Mesothelial cell of epicardium (in vitro differentiated cells): ENCODE measurements around the gene DCAF12L1. TPM values are rescaled to one million over a fixed set of nuclear protein-coding genes. Genes with fewer than 3 reads are reported as not detected.

Source experiments
- DNase-seq, 2 experiments: peaks; one replicate each; pipeline ENCODE4 v3.0.0; 2021; ENCODE audit warnings: low spot score in 2 of 2; ENCODE audit not compliant: unreplicated experiment in 2 of 2
- H3K27ac Mint-ChIP-seq: 2 replicates; pipeline ENCODE4 v1.8.0; 2021; ENCODE audit warnings: mixed read lengths
- H3K27me3 Mint-ChIP-seq: 2 replicates; pipeline ENCODE4 v1.8.0; 2021; ENCODE audit warnings: low read depth, mixed read lengths
- H3K36me3 Mint-ChIP-seq: 2 replicates; pipeline ENCODE4 v1.8.0; 2021; ENCODE audit warnings: mixed read lengths
- H3K4me1 Mint-ChIP-seq: 2 replicates; pipeline ENCODE4 v1.8.0; 2021; ENCODE audit warnings: mixed read lengths
- H3K4me3 Mint-ChIP-seq: 2 replicates; pipeline ENCODE4 v1.8.0; 2021; ENCODE audit warnings: mild to moderate bottlenecking, moderate library complexity, mixed read lengths
- H3K9me3 Mint-ChIP-seq: 2 replicates; pipeline ENCODE4 v1.8.0; 2021; ENCODE audit warnings: mixed read lengths
- CTCF ChIP-seq: fragments of 200-600 bp; sonication (generic); IDR thresholded peaks from one replicate; pipeline ENCODE4 v1.5.0; 2021; ENCODE audit warnings: antibody characterized with exemption; ENCODE audit not compliant: unreplicated experiment
- total RNA-seq: library from RNA; stranded (reverse); gene quantifications from 3 replicates; pipeline ENCODE4 v1.2.1, GENCODE V29; 2021

The DCAF12L1 gene
- total RNA-seq, 1 donor from 2014 or later, result 0.11 TPM

GRCh38 chrX:126551306-126551705 is 1.3 kb downstream of the DCAF12L1 start:
- peaks cover 2% of the 10 kb centered on the region for H3K36me3 Mint-ChIP-seq
- no peak for TF ChIP-seq CTCF
- H3K4me3 Mint-ChIP-seq, result no peak overlapping the region
- H3K27me3 Mint-ChIP-seq, result peaks cover 53% of the 10 kb centered on the region
- no peak for DNase-seq
- H3K27ac Mint-ChIP-seq, result no peak overlapping the region
- H3K4me1 Mint-ChIP-seq, result no peaks in the 10 kb centered on the region
- H3K9me3 Mint-ChIP-seq, result peaks cover 27% of the 10 kb centered on the region

GRCh38 chrX:126550816-126551215 is 1.8 kb downstream of the DCAF12L1 start:
- Mint-ChIP-seq H3K27me3 (peaks cover 53% of the 10 kb centered on the region), H3K9me3 (peaks cover 27% of the 10 kb centered on the region), H3K4me3 (no peak overlapping the region)

GRCh38 chrX:126509923-126510322 is 42.7 kb downstream of the DCAF12L1 start:
- no peaks in the 10 kb centered on the region for H3K36me3 Mint-ChIP-seq
- H3K4me1 Mint-ChIP-seq, result no peaks in the 10 kb centered on the region
- no peak overlapping the region for H3K4me3 Mint-ChIP-seq
- no peak overlapping the region for H3K27ac Mint-ChIP-seq
- DNase-seq, result no peak
- no peaks in the 10 kb centered on the region for H3K27me3 Mint-ChIP-seq
- TF ChIP-seq CTCF, result no peak
- H3K9me3 Mint-ChIP-seq, result peaks cover 49% of the 10 kb centered on the region

More at GRCh38 chrX:126550816-126551215, 1.8 kb downstream of the DCAF12L1 start:
- H3K27ac Mint-ChIP-seq, result no peak overlapping the region
- TF ChIP-seq CTCF, result no peak
- H3K4me1 Mint-ChIP-seq, result no peaks in the 10 kb centered on the region
- H3K36me3 Mint-ChIP-seq, result peaks cover 2% of the 10 kb centered on the region
- DNase-seq, result no peak
